GM18505 (cell line): ENCODE results near the gene APBB1.
"Not testable (repeated sequence)": the region's sequence is repeated elsewhere in the genome, so short reads cannot be mapped to it uniquely, and the experiment has no call there.

Experiments used
- ATAC-seq: cut with Tn5 transposase; IDR thresholded peaks from one replicate; pipeline ENCODE4 v1.9.1; 2021; ENCODE audit not compliant: unreplicated experiment
- POLR2A ChIP-seq: IDR thresholded peaks from 4 replicates; pipeline ENCODE4 v1.6.1; 2011; ENCODE audit warnings: borderline replicate concordance; ENCODE audit not compliant: insufficient read depth, insufficient read length; ENCODE audit errors: extremely low read depth

Gene APBB1

GRCh38 chr11:6395470-6396060 lies 23.3 kb downstream of the APBB1 start:
- no peak for TF ChIP-seq POLR2A
- no peak for ATAC-seq

DNA sequence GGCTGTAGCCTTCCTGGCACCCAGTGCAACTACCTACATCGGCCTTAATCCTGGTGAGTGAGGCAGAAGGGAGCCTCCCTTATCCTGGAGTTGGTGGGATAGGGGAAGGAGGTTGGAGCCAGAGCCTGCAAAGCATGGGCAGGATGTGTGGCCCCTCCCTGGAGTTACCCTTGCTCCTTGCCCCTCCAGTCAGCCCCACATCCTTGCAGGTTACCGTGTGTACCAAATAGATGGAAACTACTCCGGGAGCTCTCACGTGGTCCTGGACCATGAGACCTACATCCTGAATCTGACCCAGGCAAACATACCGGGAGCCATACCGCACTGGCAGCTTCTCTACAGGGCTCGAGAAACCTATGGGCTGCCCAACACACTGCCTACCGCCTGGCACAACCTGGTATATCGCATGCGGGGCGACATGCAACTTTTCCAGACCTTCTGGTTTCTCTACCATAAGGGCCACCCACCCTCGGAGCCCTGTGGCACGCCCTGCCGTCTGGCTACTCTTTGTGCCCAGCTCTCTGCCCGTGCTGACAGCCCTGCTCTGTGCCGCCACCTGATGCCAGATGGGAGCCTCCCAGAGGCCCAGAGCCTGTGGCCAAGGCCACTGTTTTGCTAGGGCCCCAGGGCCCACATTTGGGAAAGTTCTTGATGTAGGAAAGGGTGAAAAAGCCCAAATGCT lies 24.8 kb downstream of the APBB1 start:
- ATAC-seq = no peak
- TF ChIP-seq POLR2A = no peak

- not testable (repeated sequence) for ATAC-seq
Measured at GRCh38 chr11:6392251-6392650, 26.6 kb downstream of the APBB1 start.

DNA sequence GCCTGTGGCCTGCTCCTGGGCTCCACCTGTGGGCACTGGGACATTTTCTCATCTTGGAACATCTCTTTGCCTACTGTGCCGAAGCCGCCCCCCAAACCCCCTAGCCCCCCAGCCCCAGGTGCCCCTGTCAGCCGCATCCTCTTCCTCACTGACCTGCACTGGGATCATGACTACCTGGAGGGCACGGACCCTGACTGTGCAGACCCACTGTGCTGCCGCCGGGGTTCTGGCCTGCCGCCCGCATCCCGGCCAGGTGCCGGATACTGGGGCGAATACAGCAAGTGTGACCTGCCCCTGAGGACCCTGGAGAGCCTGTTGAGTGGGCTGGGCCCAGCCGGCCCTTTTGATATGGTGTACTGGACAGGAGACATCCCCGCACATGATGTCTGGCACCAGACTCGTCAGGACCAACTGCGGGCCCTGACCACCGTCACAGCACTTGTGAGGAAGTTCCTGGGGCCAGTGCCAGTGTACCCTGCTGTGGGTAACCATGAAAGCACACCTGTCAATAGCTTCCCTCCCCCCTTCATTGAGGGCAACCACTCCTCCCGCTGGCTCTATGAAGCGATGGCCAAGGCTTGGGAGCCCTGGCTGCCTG lies 27.3 kb downstream of the APBB1 start:
- ATAC-seq = no peak
- TF ChIP-seq POLR2A = no peak

- no peak for TF ChIP-seq POLR2A
- ATAC-seq = peak; percentile 5
Measured at GRCh38 chr11:6390718-6391469, 28.0 kb downstream of the APBB1 start.

DNA sequence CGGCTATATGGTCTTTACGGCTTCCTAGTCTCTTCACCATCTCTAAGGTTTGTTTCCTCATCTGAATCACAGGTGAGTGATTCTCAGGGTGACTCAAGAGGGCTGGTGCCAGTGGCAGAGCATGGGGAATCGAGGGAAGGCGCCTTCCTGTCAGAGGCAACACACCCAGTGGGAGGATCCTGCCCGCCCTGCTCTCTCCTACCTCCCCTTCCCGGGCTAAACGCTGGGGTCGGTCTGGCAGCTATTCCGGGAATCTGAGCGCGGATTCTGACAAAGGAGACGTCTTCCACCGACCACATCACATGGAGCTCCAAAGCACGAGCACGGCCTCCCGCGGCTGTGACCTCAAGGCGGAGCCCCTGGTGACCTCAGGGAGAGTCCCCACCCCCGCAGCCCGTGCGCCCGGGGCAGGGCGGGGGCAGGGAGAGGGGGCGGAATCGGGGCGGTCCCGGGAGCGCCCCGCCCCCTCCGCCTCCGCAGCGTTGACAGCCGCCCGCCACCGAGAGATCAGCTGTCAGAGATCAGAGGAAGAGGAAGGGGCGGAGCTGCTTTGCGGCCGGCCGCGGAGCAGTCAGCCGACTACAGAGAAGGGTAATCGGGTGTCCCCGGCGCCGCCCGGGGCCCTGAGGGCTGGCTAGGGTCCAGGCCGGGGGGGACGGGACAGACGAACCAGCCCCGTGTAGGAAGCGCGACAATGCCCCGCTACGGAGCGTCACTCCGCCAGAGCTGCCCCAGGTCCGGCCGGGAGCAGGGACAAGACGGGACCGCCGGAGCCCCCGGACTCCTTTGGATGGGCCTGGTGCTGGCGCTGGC lies 28.8 kb downstream of the APBB1 start, which contains the start of gene SMPD1:
TSS of gene SMPD1 (plus strand) at position 570 of the 813 bp plus-strand sequence. CDS start at position 695, 125 bp downstream.
- peak; percentile 87 for TF ChIP-seq POLR2A

DNA sequence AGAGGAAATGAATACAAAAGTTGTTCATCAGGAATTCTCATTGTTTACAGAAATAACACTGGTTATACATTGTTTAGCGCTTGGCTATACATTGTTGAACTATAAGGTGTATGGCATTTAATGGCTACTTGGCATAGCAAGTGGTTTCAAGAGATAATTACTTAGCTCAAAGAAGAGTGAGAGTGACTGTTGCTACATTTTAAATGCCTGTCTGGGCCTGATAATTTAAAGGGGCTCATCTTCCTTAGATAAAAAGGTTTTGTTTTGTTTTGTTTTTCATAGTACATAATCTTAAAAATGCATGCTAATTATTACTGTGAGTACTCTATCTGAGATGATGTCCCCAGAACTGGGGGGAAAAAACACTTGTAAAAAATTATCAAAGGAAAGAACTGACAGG lies 30.1 kb downstream of the APBB1 start:
- no peak for TF ChIP-seq POLR2A
- ATAC-seq = no peak

More for the DNA sequence above, 28.8 kb downstream of the APBB1 start, which contains the start of gene SMPD1:
- peak; percentile 96 for ATAC-seq

DNA sequence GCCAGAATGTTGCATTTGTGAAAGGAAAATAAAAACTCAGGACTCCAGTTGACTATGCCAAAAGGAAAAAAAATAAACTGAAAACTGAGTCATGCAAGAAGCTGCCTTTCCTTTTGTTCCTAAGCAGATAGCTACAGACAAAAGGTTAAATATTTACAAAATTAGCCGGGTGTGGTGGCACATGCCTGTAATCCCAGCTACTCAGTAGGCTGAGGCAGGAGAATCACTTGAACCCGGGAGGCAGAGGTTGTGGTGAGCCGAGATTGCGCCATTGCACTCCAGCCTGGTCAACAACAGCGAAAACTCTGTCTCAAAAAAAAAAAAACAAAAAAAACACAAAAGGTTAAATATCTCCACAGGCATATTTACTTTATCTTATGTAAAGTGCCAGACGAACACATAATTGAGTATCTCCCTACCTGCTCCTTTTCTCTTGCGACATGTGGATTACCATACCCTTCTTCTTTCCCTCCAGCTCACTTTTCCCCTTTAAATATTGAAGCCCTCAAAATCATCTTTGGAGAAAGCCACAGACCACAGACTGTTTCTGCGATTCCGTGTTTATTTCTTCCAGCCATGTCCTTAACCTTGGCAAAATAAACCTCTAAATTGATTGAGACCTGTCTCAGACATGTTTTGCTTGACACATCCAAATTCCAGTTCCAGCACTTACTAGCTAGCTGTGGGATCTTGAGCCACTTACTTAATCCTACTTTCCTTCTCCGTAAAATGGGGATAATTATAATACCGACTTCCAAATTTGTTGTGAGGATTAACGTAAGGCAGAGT lies 30.9 kb downstream of the APBB1 start:
- TF ChIP-seq POLR2A = no peak
- no peak for ATAC-seq

DNA sequence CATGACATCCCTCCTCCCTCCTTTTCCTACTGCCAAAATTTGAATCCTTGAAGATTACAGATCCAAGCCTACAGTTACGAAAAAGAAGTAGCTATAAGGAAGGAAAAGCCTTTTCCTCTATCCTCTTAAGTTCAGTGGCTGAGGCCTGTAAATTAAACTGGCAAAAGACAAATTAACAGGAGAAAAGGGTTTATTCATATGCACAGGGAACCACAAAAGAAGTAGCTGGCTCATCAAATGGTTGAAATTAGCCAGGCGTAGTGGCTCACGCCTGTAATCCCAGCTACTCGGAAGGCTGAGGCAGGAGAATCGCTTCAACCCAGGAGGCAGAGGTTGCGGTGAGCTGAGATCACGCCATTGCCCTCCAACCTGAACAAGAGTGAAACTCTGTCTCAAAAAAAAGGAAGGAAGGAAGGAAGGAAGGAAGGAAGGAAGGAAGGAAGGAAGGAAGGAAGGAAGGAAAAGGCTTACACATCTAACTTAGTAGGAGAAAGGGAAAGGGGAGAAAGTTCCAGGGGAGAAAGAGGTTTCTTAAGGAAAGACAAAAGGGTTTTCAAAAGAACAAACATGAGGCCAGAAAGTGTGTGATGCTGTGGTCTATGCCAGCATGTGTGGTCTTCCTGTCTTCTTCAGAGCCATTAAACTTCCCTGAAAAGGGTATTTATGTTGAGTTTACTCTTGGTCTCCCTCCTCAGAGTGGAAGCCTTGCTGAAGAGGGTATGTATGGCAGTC lies 33.7 kb downstream of the APBB1 start:
- TF ChIP-seq POLR2A = no peak
- ATAC-seq = no peak

DNA sequence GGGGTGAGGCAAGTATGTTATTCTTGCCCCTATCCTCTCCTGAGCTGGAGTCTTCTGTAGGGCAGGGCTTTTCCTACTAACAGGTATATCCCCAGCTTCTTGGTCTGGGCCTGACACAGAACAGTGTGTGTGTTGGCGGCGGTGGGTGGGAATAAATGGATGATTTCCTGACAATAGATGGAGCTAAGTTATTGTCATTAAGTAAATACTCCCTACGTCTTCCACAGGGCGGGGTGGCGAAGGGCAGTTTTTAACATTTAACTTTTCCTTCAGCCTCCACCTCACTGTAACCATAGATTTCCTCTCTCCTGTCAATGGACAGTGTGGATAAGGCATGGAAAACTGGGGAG lies 40.3 kb downstream of the APBB1 start:
- ATAC-seq = no peak
- TF ChIP-seq POLR2A = no peak

DNA sequence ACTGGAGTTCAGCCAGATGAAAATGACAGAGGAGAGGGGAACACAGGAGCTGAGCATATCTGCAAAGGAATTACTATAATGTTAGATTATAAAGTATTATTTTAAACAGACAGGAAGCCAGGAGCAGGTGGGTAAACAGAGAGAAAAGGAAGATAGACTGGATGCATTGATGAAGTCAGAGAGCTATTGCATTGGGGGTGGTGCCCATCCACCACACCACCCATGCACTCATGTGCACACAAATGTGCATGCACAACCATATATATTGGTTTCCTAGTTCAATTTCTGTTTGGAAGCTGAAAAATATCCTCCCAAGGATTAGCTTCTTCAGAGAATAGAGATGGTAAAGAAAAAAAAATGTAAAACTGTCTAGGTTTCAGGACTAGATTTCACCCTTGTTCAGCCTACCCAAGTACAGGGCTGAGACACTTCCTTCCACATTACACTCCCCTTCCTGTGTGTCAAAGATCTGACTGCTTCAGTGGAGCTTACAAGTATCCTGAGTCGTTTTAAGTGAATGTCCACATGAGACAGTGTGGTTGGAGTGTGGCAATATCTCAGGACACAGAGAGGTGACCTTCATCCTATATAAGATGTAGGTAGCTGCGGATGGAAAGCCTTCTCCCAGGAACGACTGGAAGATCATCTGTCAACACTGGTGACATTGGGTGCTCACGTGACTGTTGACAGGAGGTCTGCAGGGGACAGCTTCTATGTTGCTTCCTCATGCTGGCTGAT lies 40.8 kb downstream of the APBB1 start:
- no peak for ATAC-seq
- no peak for TF ChIP-seq POLR2A
